ENCODE data around the gene TMEM239. TPM values are rescaled to one million over a fixed set of nuclear protein-coding genes. Genes with fewer than 3 reads are reported as not detected.

TMEM239 gene
- total and polyA plus RNA-seq, 2 of the 8 experiments (the other 6 are each of a cell fraction or from before 2014, with no cell fraction given) = not detected

DNA sequence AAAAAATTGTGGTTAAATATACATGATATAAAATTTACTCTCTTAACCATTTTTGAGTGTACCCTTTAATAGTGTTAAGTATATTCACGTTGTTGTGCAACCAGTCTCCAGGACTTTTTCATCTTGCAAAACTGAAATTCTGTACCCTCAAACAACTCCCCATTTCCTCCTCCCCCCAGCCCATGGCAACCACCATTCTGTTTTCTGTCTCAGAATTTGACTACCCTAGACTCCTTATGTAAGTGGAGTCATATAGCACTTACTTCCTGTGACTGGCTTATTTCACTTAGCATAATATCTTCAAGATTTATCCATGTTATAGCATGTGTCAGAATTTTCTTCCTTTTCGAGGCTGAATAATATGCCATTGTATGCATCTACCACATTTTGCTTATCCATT lies 29.4 kb downstream of the TMEM239 start:
- H3K4me2 ChIP-seq (ENCODE audit: insufficient read depth in 1 of 2, low read depth in 2 of 2, low read length in 2 of 2) = no peak overlapping the region
- no peak overlapping the region for H2AFZ ChIP-seq (ENCODE audit: low read length)
- H3K9ac ChIP-seq (replicated peaks in 1 of 4; ENCODE audit: extremely low read depth in 1 of 4, low read depth in 3 of 4, low read length in 3 of 4) = no peak overlapping the region
- no peak overlapping the region for H3K23ac ChIP-seq (ENCODE audit: insufficient read length)
- no peak for DNase-seq (ENCODE audit: low read depth in 1 of 2, low spot score in 2 of 2)
- H4K5ac ChIP-seq (ENCODE audit: insufficient read length, low read depth, low read length) = no peak overlapping the region
- WGBS, 2 experiments (ENCODE audit: extremely low coverage in 1 of 2, insufficient coverage in 1 of 2, insufficient read length in 1 of 2, insufficient replicate concordance in 2 of 2, low coverage in 1 of 2, low lambda C conversion rate in 2 of 2, missing lambda C conversion rate in 1 of 2) = 96% methylated on average over 2 of the region's 2 CpGs; no CpG with 5 or more reads in 1 of the 2 experiments
- H3K23me2 ChIP-seq (ENCODE audit: low read depth, low read length) = peaks cover 7% of the 10 kb centered on the region; the same call in 1 of the 2 replicates
- CTCF ChIA-PET (ENCODE audit: partially characterized antibody) = interaction anchor here (1.0 kb wide), 1 partner anchor 90 kb away, joined by 4 read pairs; no protein-coding TSS in a partner anchor
- H4K20me1 ChIP-seq (replicated peaks in 1 of 2; ENCODE audit: control insufficient read depth in 1 of 2, insufficient read depth in 2 of 2, low read length in 2 of 2) = peaks cover 0 to 3% of the 10 kb centered on the region in 2 experiments
- no peaks in the 10 kb centered on the region for H3K4me1 ChIP-seq (replicated peaks in 1 of 4; ENCODE audit: control insufficient read depth in 3 of 4, insufficient read depth in 4 of 4, low read length in 3 of 4)
- H3K18ac ChIP-seq (ENCODE audit: extremely low read depth, low read length) = no peak overlapping the region
- H2BK20ac ChIP-seq (ENCODE audit: low read length) = no peak overlapping the region
- no peaks in the 10 kb centered on the region for H3K79me2 ChIP-seq (ENCODE audit: control insufficient read depth in 1 of 2, insufficient read depth in 2 of 2, low read length in 2 of 2)
- H3K4ac ChIP-seq (replicated peaks; ENCODE audit: insufficient read length, low read depth, low read length) = no peak overlapping the region
- H3K56ac ChIP-seq (replicated peaks; ENCODE audit: insufficient read length, low read depth, low read length) = no peak overlapping the region
- POLR2A ChIA-PET (ENCODE audit: partially characterized antibody) = no interaction called here
- no peak overlapping the region for H2BK5ac ChIP-seq (ENCODE audit: low read depth, low read length)
- H3K9me3 ChIP-seq (ENCODE audit: insufficient read depth in 2 of 2, low read depth in 1 of 2, low read length in 1 of 2) = no peaks in the 10 kb centered on the region
- H2BK15ac ChIP-seq (ENCODE audit: low read length) = no peak overlapping the region
- no peaks in the 10 kb centered on the region for H3K36me3 ChIP-seq (ENCODE audit: control insufficient read depth in 2 of 4, insufficient read depth in 4 of 4, low read length in 3 of 4)
- no peak overlapping the region for H3K14ac ChIP-seq (ENCODE audit: insufficient read length)
- H2BK120ac ChIP-seq (replicated peaks; ENCODE audit: low read depth, low read length) = no peak overlapping the region
- no peak overlapping the region for H4K8ac ChIP-seq (ENCODE audit: extremely low read depth, insufficient read depth, low read length)
- H3K4me3 ChIP-seq (ENCODE audit: extremely low read depth in 1 of 4, insufficient read depth in 2 of 4, low read depth in 3 of 4, low read length in 4 of 4) = no peak overlapping the region
- H3K27me3 ChIP-seq (replicated peaks in 1 of 4; ENCODE audit: control insufficient read depth in 3 of 4, extremely low read depth in 1 of 4, insufficient read depth in 3 of 4, low read length in 3 of 4) = no peaks in the 10 kb centered on the region
- no peak for FAIRE-seq
- no peak overlapping the region for H3K27ac ChIP-seq (ENCODE audit: low read depth, low read length)
- H4K91ac ChIP-seq (replicated peaks; ENCODE audit: insufficient read length, low read length) = no peak overlapping the region
- no peak overlapping the region for H2AK5ac ChIP-seq (ENCODE audit: low read depth, low read length)
- no peaks in the 10 kb centered on the region for H3K79me1 ChIP-seq (ENCODE audit: low read depth, low read length)
- no peak overlapping the region for H2BK12ac ChIP-seq (ENCODE audit: low read depth, low read length)
- TF ChIP-seq FOSL1 (IDR thresholded peaks at IDR 0.05; ENCODE audit: insufficient read depth, low read depth, low read length) = no peak
- TF ChIP-seq, protein P1, sequence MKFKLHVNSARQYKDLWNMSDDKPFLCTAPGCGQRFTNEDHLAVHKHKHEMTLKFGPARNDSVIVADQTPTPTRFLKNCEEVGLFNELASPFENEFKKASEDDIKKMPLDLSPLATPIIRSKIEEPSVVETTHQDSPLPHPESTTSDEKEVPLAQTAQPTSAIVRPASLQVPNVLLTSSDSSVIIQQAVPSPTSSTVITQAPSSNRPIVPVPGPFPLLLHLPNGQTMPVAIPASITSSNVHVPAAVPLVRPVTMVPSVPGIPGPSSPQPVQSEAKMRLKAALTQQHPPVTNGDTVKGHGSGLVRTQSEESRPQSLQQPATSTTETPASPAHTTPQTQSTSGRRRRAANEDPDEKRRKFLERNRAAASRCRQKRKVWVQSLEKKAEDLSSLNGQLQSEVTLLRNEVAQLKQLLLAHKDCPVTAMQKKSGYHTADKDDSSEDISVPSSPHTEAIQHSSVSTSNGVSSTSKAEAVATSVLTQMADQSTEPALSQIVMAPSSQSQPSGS (IDR thresholded peaks at IDR 0.05; ENCODE audit: low read length) = no peak
- TF ChIP-seq KDM1A (IDR thresholded peaks at IDR 0.05; ENCODE audit: borderline replicate concordance, low read length) = no peak
- TF ChIP-seq, protein P2, sequence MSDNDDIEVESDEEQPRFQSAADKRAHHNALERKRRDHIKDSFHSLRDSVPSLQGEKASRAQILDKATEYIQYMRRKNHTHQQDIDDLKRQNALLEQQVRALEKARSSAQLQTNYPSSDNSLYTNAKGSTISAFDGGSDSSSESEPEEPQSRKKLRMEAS (IDR thresholded peaks at IDR 0.05) = no peak
- TF ChIP-seq JUND (IDR thresholded peaks at IDR 0.05; ENCODE audit: low read length) = no peak
- no peak for TF ChIP-seq SP1 (IDR thresholded peaks at IDR 0.05; ENCODE audit: low read depth, low read length)
- no peak for TF ChIP-seq SAP30 (IDR thresholded peaks at IDR 0.05; ENCODE audit: insufficient read depth, insufficient replicate concordance, low read length)
- no peak for TF ChIP-seq SRF (IDR thresholded peaks at IDR 0.05; ENCODE audit: low read depth, low read length)
- TF ChIP-seq YY1 (IDR thresholded peaks at IDR 0.05; ENCODE audit: low read depth, low read length) = no peak
- no peak for TF ChIP-seq TAF1 (IDR thresholded peaks at IDR 0.05; ENCODE audit: low read depth, low read length)
- TF ChIP-seq, protein P3, sequence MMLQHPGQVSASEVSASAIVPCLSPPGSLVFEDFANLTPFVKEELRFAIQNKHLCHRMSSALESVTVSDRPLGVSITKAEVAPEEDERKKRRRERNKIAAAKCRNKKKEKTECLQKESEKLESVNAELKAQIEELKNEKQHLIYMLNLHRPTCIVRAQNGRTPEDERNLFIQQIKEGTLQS (IDR thresholded peaks at IDR 0.05; ENCODE audit: insufficient read depth, low read depth, low read length) = no peak
- TF ChIP-seq GABPA (IDR thresholded peaks at IDR 0.05; ENCODE audit: borderline replicate concordance, insufficient read depth, low read length) = no peak

All from H1 (cell line).